ENCODE data around the gene RERE.
"Not testable (repeated sequence)": the region's sequence is repeated elsewhere in the genome, so short reads cannot be mapped to it uniquely, and the experiment has no call there.

RERE gene

DNA sequence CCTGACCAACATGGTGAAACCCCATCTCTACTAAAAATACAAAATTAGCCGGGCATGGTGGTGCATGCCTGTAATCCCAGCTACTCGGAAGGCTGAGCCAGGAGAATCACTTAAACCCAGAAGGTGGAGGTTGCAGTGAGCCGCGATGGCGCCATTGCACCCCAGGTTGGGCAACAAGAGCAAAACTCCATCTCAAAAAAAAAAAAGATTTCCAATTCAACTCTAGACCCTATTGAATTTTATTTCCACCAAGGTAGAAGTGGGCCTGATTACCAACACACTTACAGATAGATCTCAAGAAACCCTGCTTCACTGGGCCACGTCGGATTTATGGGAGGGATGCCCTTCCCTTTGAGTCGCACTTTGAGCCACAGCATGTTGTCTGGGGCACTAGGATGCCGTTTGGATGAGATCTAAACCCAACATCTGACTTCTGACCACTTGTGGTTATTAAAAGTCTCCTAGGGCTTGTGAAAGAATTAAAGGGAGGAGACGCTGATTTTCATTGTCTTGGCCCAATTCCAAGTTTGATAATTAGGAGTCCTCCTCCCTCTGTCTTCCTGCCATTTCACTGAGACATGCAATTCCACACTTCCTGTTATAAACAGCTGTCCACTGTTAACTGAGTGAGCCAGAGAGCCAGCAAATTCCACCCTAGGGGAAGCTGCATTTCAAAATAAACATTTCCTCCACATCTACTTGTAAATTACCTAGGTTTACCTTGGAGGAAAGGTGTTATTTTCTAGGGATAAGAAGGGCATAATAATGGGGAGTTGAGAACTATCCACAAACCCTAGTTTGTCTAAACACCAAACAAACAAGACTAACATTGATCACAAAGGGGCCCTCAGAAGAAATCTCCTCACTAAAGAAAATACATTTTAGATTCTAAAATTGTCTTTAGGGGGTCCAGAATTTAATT lies 5.2 kb upstream of the RERE start:
- Mint-ChIP-seq H3K4me3 (no peak overlapping the region), H3K27me3 (peaks cover 3% of the 10 kb centered on the region), H3K4me1 (ENCODE audit: low read depth) (peaks cover 30% of the 10 kb centered on the region), H3K27ac (peak overlapping the region; percentile 76), H3K36me3 (ENCODE audit: low read depth) (peaks cover under 1% of the 10 kb centered on the region), H3K9me3 (no peaks in the 10 kb centered on the region)
- intact Hi-C loops (cut with micrococcal nuclease), result no loop called here

DNA sequence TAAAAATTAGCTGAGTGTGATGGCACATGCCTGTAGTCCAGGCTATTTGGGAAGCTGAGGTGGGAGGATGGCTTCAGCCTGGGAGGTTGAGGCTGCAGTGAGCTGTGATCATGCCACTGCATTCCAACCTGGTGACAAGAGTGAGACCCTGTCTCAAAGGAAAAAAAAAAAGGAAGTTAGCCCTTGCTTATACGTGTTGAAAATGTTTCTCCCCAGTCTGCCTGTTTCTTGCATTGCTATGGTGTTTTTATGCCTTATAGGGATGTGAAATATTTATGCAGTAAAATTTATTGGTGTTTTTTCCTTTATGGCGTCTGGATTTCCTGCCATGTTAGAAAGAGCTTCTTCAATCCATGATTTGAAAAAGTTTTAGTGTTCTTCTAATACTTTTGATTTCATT lies 3.6 kb upstream of the RERE start:
- H3K4me3 Mint-ChIP-seq, result no peak overlapping the region
- no peaks in the 10 kb centered on the region for H3K9me3 Mint-ChIP-seq
- intact Hi-C loops (cut with micrococcal nuclease), result no loop called here
- no peak overlapping the region for H3K27ac Mint-ChIP-seq
- peaks cover 3% of the 10 kb centered on the region for H3K27me3 Mint-ChIP-seq
- peaks cover 10% of the 10 kb centered on the region for H3K36me3 Mint-ChIP-seq (ENCODE audit: low read depth)
- H3K4me1 Mint-ChIP-seq (ENCODE audit: low read depth), result peaks cover 40% of the 10 kb centered on the region

DNA sequence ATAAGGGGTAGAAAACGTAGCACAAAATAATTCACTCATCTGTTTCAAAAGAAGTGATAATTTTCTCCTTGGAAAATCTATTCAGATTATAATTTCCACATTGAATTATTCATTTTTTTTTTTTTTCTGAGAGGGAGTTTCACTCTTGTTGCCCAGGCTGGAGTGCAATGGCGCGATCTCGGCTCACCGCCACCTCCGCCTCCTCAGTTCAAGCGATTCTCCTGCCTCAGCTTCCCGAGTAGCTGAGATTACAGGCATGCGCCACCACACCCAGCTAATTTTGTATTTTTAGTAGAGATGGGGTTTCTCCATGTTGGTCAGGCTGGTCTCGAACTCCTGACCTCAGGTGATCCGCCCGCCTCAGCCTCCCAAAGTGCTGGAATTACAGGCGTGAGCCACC lies 1.3 kb upstream of the RERE start:
- H3K4me3 Mint-ChIP-seq, H3K27ac Mint-ChIP-seq: not testable (repeated sequence)

DNA sequence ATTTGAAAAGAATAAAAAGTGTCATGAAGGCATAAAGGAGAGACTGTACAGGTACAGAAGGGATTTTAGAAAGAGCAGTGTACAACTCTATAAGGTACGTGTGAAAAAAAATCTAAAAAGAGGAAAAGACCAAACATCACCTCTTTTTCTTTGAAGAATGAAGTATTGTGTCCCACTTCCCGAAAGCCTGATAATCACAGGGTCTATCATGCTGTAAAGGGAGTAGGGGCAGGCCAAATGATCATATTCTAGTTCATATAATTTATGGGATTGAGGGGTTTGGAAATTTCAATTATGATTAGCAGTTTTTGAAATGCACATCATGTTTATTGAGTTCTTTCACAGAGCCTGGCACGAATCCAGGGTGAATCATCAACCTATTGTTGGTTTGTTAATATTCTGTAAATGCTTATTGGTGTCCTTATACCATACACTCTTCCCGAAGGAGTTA lies 910 bp upstream of the RERE start:
- no peaks in the 10 kb centered on the region for H3K27me3 Mint-ChIP-seq
- peaks cover 10% of the 10 kb centered on the region for H3K36me3 Mint-ChIP-seq (ENCODE audit: low read depth)
- peak overlapping the region; percentile 98 for H3K27ac Mint-ChIP-seq
- H3K4me3 Mint-ChIP-seq, result peak overlapping the region; percentile 95
- peaks cover 47% of the 10 kb centered on the region for H3K4me1 Mint-ChIP-seq (ENCODE audit: low read depth)
- intact Hi-C loops (cut with micrococcal nuclease), result no loop called here
- H3K9me3 Mint-ChIP-seq, result no peaks in the 10 kb centered on the region

More for the DNA sequence above, 1.3 kb upstream of the RERE start:
- intact Hi-C loops (cut with micrococcal nuclease); H3K9me3 Mint-ChIP-seq; H3K27me3 Mint-ChIP-seq: not testable (repeated sequence)
- peaks cover 50% of the 10 kb centered on the region for H3K4me1 Mint-ChIP-seq (ENCODE audit: low read depth)
- H3K36me3 Mint-ChIP-seq (ENCODE audit: low read depth), result peaks cover 10% of the 10 kb centered on the region

DNA sequence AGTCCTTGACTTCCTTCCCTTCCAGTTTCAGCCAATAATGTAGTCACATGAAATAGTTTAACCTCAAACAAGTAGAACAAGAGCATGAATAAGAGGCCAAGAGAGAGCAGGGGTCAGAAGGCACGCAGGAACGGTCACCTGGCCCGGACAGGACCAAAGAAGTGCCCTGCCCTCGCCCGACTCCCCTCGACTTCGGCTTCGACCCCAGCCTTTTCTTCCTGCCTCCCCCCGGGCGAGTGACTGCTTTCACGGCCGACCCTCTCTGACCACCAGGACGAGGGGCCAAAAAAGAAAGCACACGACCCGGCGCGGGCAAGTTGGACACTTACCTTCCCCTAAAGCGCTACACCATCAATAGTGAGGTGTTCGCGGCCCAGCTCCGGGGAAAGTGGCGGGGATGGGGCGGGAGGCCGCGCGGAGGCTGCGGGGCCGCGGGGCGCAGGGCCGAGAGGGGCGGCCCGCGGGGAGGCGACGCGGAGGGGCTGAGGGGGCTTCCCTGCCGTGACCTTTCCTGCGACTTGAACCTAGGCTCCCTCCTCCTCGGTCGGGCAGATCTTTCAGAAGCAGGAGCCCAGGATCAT lies 519 bp downstream of the RERE start:
- Mint-ChIP-seq H3K4me3 (peak overlapping the region; percentile 95), H3K9me3 (no peaks in the 10 kb centered on the region), H3K27me3 (no peaks in the 10 kb centered on the region), H3K4me1 (ENCODE audit: low read depth) (peaks cover 33% of the 10 kb centered on the region), H3K36me3 (ENCODE audit: low read depth) (peaks cover 10% of the 10 kb centered on the region), H3K27ac (peak overlapping the region; percentile 98)
- intact Hi-C loops (cut with micrococcal nuclease), result no loop called here

DNA sequence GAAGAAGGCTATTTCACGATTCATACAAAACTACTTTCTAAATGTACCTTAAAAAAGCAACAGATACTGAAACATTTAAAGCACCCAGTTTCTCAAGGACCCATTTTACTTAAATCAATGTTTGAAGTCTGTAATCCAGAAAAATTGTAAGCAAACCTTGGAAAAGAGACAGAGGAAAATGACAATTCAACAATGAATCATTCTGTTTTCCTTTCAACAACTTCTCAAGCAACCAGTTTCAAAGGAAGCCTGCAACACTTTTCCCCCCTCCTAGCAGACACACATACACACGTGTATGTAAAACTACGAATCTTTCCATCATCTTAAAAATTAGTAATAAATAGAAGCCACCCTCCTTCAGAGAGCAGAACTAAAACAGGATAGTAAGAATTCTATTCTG lies 1.2 kb downstream of the RERE start:
- Mint-ChIP-seq H3K36me3 (ENCODE audit: low read depth) (peaks cover 10% of the 10 kb centered on the region), H3K27me3 (no peaks in the 10 kb centered on the region), H3K4me3 (peak overlapping the region; percentile 95), H3K4me1 (ENCODE audit: low read depth) (peaks cover 30% of the 10 kb centered on the region), H3K27ac (peak overlapping the region; percentile 98), H3K9me3 (no peaks in the 10 kb centered on the region)
- intact Hi-C loops (cut with micrococcal nuclease), result no loop called here

DNA sequence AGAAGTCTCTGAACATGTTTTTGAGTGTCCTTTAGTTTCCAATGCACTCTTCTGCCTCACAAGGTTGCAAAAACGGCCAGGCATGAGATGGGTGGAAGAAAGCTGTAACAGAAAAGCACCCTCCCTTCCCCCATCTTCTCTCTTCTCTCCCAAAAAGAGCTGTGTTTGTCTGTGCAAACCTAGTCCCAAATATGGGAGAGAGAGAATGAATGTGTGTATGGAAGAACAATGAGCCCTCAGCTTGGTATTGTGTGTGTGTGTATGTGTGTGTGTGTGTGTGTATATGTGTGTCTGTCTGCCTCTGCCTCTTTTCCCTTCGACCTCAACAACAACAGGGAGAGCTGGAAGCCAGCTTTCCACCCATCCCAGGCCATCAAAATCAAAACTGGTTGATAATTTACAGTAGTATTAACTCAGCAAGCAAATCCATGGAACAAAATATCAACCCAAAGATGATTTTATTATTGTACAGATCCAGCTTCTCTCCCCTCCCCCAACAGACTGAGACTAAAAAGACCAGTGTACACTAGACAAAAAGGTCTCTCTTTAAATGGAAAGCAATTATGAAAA lies 1.8 kb downstream of the RERE start:
- Mint-ChIP-seq H3K4me1 (ENCODE audit: low read depth) (peaks cover 30% of the 10 kb centered on the region), H3K4me3 (peak overlapping the region; percentile 39), H3K27ac (peak overlapping the region; percentile 98), H3K36me3 (ENCODE audit: low read depth) (peaks cover 10% of the 10 kb centered on the region), H3K27me3 (no peaks in the 10 kb centered on the region), H3K9me3 (no peaks in the 10 kb centered on the region)
- intact Hi-C loops (cut with micrococcal nuclease), result no loop called here

DNA sequence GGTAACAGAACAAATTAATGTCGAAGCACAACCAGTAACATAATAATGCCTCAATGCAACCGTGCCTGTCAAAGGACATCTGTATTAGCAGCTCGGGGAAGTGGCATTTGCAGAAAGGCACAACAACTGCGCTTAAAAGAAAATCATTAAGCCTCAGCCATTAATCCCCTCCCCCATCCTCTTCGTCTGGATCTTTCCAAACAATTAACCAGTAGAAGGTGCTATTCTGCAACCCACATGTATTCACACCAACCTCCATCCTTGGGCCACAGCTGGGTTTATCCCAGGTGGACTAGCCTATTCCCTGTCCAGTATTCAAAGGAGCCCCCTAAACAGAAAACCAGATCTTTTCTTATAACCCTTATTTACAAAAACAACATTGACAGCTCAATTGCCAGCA lies 2.6 kb downstream of the RERE start:
- H3K27ac Mint-ChIP-seq, result no peak overlapping the region
- peaks cover 10% of the 10 kb centered on the region for H3K36me3 Mint-ChIP-seq (ENCODE audit: low read depth)
- peaks cover 30% of the 10 kb centered on the region for H3K4me1 Mint-ChIP-seq (ENCODE audit: low read depth)
- no peak overlapping the region for H3K4me3 Mint-ChIP-seq
- intact Hi-C loops (cut with micrococcal nuclease), result no loop called here
- no peaks in the 10 kb centered on the region for H3K27me3 Mint-ChIP-seq
- no peaks in the 10 kb centered on the region for H3K9me3 Mint-ChIP-seq

- peaks cover 10% of the 10 kb centered on the region for H3K36me3 Mint-ChIP-seq (ENCODE audit: low read depth)
- no peak overlapping the region for H3K4me3 Mint-ChIP-seq
- no peak overlapping the region for H3K27ac Mint-ChIP-seq
- H3K4me1 Mint-ChIP-seq (ENCODE audit: low read depth), result peaks cover 30% of the 10 kb centered on the region
- H3K9me3 Mint-ChIP-seq, result no peaks in the 10 kb centered on the region
- intact Hi-C loops (cut with micrococcal nuclease), result no loop called here
- H3K27me3 Mint-ChIP-seq, result no peaks in the 10 kb centered on the region
Observed at GRCh38 chr1:8813991-8814390, 3.4 kb downstream of the RERE start.

- no peak overlapping the region for H3K27ac Mint-ChIP-seq
- peaks cover 28% of the 10 kb centered on the region for H3K4me1 Mint-ChIP-seq (ENCODE audit: low read depth)
- H3K27me3 Mint-ChIP-seq, result no peaks in the 10 kb centered on the region
- H3K4me3 Mint-ChIP-seq, result no peak overlapping the region
- intact Hi-C loops (cut with micrococcal nuclease), result no loop called here
- H3K36me3 Mint-ChIP-seq (ENCODE audit: low read depth), result peaks cover 10% of the 10 kb centered on the region
- no peaks in the 10 kb centered on the region for H3K9me3 Mint-ChIP-seq
Observed at GRCh38 chr1:8813016-8813763, 4.2 kb downstream of the RERE start.

GRCh38 chr1:8812081-8812480 lies 5.4 kb downstream of the RERE start:
- peaks cover 4% of the 10 kb centered on the region for H3K36me3 Mint-ChIP-seq (ENCODE audit: low read depth)
- no peaks in the 10 kb centered on the region for H3K9me3 Mint-ChIP-seq
- no peak overlapping the region for H3K27ac Mint-ChIP-seq
- peaks cover 24% of the 10 kb centered on the region for H3K4me1 Mint-ChIP-seq (ENCODE audit: low read depth)
- H3K4me3 Mint-ChIP-seq, result no peak overlapping the region
- intact Hi-C loops (cut with micrococcal nuclease), result no loop called here
- H3K27me3 Mint-ChIP-seq, result no peaks in the 10 kb centered on the region

- Mint-ChIP-seq H3K4me3 (no peak overlapping the region), H3K9me3 (no peaks in the 10 kb centered on the region), H3K27me3 (no peaks in the 10 kb centered on the region), H3K36me3 (ENCODE audit: low read depth) (no peaks in the 10 kb centered on the region), H3K27ac (no peak overlapping the region), H3K4me1 (ENCODE audit: low read depth) (peaks cover 13% of the 10 kb centered on the region)
- intact Hi-C loops (cut with micrococcal nuclease), result no loop called here
Observed at GRCh38 chr1:8810987-8811386, 6.5 kb downstream of the RERE start.

- Mint-ChIP-seq H3K9me3 (no peaks in the 10 kb centered on the region), H3K4me1 (ENCODE audit: low read depth) (no peaks in the 10 kb centered on the region), H3K36me3 (ENCODE audit: low read depth) (no peaks in the 10 kb centered on the region), H3K27me3 (no peaks in the 10 kb centered on the region), H3K4me3 (no peak overlapping the region), H3K27ac (no peak overlapping the region)
- intact Hi-C loops (cut with micrococcal nuclease), result no loop called here
Observed at GRCh38 chr1:8809342-8809736, 8.1 kb downstream of the RERE start.

GRCh38 chr1:8807004-8807403 lies 10.4 kb downstream of the RERE start:
- no peaks in the 10 kb centered on the region for H3K9me3 Mint-ChIP-seq
- no peaks in the 10 kb centered on the region for H3K27me3 Mint-ChIP-seq
- no peak overlapping the region for H3K4me3 Mint-ChIP-seq
- no peaks in the 10 kb centered on the region for H3K4me1 Mint-ChIP-seq (ENCODE audit: low read depth)
- intact Hi-C loops (cut with micrococcal nuclease), result no loop called here
- no peaks in the 10 kb centered on the region for H3K36me3 Mint-ChIP-seq (ENCODE audit: low read depth)
- no peak overlapping the region for H3K27ac Mint-ChIP-seq
